Left ventricle myocardium superior (tissue), 1 donor: Measurements from ENCODE around the gene TRPT1. TPM values are rescaled to one million over a fixed set of nuclear protein-coding genes. Genes with fewer than 3 reads are reported as not detected.

Experiments
- ATAC-seq: fragments of 200-7000 bp; cut with Tn5 transposase; one replicate; pipeline ENCODE4 v1.9.1; 2020; ENCODE audit warnings: mild to moderate bottlenecking, moderate library complexity
- DNase-seq: peaks from one replicate; pipeline ENCODE4 v3.0.0-alpha.2; 2020
- intact Hi-C: fragments of 100-400 bp; cut with micrococcal nuclease; formaldehyde crosslinking; loops from one replicate; pipeline ENCODE4 v1.11.0; 2022
- total RNA-seq: library from RNA; stranded (reverse); fragmentation: NEBNext Ultra II Directional; extraction: Animal tissue kit (Norgen Biotek cat#: 25700); gene quantifications from one replicate; pipeline ENCODE4 v1.2.1, GENCODE V29; 2021
- donor health status: DM: no; HTN: yes; CAD: no; lungs with severe emphysema.

Gene TRPT1
- total RNA-seq, 1 donor from 2014 or later = 84.9 TPM

DNA sequence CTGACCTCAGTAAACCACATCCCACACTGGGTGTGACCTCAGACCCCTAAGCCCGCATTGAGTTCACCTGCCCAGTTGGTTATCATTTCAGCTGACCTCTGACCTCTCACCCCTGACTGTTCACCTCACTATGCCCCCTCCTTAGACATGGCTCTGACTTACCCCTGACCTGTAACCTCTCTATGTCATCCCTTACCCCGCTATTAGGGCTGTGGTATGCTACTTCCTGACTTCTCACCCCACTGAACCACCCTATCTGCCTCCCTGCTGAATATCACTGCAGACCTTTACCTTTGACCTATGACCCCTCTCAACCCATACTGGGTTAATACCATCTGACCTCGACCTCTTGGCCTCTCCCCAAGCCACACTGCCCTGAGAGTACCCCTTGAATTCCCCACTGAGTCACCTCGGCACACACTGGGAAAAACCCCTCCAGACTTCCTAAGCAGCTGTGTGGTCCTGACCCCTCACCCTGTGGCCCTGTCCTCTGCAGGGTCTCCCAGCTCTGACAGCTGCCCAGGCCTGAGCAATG lies 33.6 kb upstream of the TRPT1 start:
- intact Hi-C loops = no loop called here
- ATAC-seq (no peak), DNase-seq (no peak)

DNA sequence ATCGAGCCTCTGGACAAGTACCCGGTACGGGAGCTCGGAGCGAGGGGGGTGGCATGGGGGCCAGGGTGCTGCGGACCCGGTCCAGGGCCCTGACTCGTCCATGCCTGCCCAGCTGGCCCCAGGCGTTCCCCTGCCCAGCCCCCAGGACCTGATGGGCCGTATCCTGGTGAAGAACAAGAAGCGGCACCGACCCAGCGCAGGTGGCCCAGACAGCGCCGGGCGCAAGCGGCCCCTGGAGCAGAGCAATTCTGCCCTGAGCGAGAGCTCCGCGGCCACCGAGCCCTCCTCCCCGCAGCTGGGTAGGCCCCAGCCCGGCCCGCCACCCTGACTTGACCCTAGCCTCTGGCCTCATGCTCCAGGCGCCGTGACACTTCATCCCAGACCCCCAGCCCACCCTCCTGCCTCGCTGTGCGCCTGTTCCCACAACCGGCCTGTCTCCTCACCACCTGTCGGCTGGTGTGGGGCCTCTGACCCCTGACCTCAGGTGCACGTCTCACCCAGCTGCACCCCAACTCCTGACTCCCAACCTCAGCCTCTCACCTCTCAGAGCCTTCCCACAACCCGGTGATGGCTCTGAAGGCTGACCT lies 33.1 kb upstream of the TRPT1 start:
- ATAC-seq (no peak), DNase-seq (no peak)
- intact Hi-C loops = no loop called here

DNA sequence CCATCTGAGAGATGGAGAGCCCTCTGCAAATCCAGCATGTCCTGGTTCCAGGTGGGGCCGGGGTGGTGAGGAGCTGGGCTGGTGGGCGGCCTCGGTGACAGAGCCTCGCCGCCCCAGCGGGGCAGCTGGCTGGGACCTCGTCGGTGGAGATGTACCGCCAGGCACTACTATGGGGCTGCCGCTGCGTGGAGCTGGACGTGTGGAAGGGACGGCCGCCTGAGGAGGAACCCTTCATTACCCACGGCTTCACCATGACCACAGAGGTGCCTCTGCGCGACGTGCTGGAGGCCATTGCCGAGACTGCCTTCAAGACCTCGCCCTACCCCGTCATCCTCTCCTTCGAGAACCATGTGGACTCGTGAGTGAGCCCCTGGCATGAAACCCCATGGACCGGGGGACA lies 32.4 kb upstream of the TRPT1 start:
- ATAC-seq (no peak), DNase-seq (no peak)
- intact Hi-C loops = no loop called here

DNA sequence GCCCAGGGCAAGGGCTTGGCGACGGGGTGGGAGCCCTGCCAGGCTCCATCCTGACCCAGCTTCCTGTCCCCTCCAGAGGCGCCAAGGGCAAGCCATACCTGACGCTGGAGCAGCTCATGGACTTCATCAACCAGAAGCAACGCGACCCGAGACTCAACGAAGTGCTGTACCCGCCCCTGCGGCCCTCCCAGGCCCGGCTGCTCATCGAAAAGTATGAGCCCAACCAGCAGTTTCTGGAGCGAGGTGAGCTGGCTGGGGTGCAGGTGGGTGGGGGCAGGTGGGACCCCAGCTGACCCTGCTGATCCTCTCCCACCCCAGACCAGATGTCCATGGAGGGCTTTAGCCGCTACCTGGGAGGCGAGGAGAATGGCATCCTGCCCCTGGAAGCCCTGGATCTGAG lies 30.3 kb upstream of the TRPT1 start:
- intact Hi-C loops = no loop called here
- no peak for ATAC-seq
- DNase-seq = no peak

DNA sequence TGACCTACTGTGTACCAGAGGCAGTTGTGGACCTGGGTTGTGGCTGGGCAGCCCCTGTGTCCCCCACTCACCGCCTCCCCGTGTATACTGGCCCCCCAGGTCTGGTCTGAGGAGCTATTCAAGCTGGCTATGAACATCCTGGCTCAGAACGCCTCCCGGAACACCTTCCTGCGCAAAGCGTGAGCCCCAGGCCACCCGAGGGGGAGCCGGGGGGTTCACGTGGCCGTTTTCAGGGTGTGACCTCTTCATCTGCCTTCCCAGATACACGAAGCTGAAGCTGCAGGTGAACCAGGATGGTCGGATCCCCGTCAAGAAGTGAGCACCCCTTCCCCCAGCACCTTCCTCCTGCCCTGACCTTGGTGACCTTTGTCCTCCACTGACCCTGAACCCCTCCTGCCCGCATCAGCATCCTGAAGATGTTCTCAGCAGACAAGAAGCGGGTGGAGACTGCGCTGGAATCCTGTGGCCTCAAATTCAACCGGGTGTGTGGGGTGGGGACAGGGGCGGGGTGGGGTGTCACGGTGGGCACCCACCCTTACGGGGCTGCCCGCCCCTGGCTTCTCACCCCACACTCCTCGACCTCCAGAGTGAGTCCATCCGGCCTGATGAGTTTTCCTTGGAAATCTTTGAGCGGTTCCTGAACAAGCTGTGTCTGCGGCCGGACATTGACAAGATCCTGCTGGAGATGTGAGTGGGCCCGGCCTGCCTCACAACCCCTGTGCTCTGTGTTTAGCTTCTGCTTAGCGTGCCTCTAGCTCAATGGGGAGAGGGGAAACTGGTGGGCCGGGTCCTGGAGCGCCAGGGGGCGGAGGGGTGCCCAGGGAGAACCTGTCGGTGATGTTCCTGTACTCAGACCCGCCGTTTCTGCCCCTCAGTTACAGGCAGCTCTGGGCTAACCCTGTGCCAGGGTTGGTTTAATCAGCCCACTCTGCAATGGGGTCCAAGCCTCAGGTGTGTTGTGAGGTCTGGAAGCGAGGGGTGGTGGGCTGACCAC lies 29.4 kb upstream of the TRPT1 start:
- intact Hi-C loops = no loop called here
- ATAC-seq (no peak), DNase-seq (no peak)

DNA sequence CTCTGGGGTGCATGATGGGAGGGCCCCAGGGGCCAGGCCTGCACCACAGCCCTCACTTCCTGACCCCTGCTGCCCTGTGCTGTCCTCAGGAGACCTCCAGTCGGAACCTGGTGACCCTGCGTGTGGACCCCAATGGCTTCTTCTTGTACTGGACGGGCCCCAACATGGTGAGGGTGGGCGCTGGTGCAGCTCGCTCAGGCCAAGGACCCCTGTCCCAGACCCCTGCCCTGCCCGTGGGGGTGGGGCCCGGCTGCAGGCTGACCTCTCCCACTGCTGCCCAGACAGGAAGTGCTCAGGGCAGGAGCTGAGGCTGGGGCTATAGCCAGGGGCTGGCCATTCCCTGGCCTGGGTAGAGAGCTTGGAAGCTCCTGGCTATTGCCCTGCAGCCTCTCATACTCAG lies 28.3 kb upstream of the TRPT1 start:
- intact Hi-C loops = no loop called here
- DNase-seq (no peak), ATAC-seq (no peak)

DNA sequence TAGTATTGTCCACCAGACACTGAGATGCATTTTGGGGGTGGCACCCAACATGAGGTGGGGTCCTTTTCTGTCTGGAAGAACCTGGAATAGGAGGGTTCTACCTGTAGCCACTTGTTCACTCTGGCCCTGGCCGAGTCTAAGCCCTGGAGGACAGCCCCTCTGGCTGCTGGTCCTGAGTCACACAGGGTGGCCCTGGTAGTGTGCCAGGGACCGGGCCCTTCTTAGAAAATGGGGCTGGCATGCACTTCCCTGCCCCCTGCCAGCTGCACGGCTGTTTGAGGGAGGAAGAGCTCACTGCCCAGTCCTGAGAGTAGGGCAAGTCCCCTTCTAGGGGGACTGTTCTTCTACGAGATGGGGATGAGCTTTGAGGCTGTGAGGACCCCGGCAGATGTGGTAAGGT lies 27.5 kb upstream of the TRPT1 start:
- peak; percentile 25 for ATAC-seq
- intact Hi-C loops = no loop called here
- DNase-seq = peak; percentile 67

DNA sequence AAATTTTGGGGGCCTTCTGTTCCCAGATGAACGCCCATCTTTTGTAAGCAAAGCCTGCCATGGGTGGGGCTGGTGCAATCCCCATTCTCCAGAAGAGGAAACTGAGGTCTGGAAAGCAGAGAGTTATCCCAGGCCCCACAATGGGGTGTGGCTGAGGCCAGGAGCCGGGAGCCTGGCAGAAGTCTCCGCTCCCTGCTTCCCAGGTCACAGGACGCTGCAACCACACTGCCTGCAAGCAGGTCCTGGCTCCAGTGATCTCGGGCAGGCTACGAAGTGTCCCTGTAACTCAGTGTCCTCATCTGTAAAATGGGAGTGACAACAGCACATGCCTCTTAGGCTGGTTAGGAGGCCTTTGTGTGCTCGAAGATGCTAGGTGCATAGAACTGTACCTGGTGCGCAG lies 27.1 kb upstream of the TRPT1 start:
- intact Hi-C loops = no loop called here
- no peak for DNase-seq
- ATAC-seq = no peak

DNA sequence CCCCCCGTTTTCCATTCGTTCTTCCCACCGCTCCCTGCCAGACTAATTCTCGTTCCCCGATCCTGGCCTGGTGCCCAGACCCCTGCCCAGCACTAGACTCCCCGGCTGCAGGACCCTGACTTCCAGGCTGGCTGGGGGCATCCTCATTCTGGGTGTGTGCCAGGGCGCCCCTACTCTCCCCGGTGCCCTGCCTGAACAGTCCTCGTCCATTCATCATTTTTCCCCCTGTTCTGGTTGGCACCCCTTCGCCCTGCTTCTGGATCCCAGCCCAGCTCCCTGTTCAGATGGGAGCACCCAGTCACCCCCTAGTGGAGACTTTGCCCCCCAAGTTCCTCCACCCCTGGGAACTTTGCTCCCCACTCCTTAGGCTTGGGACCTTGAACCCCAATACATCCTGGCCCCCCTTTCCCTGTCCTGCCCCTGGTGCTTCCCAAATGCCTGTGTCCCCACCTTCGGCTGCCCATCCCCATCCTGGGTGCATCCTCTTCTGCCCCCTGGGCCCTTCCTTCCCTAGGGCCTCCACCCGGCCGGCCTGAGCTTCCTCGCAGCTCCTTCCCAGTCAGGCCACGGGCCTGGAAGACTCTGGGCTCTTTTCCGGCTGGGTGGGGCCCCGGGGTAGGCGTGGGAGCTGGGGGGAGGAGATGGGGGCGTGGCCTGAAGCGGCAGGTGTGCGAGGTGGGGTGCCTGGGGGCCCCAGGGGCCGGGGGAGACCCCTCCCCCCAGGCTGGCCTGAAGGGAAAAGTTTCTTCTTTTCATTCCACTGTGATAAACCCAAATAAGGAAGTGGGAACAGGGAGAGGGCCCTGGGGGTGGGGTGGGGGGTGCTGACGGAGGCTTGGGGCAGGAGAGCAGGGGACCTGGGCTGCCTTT lies 26.3 kb upstream of the TRPT1 start:
- intact Hi-C loops = no loop called here
- ATAC-seq = peak; percentile 17

DNA sequence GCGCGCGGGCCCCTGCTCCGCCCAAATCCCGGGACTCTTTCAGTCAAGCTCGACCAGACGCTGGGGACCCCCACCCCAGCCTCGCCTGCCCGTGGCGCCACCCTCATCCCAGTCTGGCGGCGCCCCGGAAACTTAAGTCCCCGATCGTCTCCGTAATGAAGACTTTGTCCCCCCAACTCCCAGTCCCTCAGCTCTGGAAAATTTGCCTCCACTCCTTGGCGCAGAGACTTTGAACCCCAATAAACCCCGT lies 25.7 kb upstream of the TRPT1 start:
- DNase-seq (no peak), ATAC-seq (no peak)
- intact Hi-C loops = no loop called here

More for the DNA sequence above, 26.3 kb upstream of the TRPT1 start:
- peak; percentile 68 for DNase-seq

DNA sequence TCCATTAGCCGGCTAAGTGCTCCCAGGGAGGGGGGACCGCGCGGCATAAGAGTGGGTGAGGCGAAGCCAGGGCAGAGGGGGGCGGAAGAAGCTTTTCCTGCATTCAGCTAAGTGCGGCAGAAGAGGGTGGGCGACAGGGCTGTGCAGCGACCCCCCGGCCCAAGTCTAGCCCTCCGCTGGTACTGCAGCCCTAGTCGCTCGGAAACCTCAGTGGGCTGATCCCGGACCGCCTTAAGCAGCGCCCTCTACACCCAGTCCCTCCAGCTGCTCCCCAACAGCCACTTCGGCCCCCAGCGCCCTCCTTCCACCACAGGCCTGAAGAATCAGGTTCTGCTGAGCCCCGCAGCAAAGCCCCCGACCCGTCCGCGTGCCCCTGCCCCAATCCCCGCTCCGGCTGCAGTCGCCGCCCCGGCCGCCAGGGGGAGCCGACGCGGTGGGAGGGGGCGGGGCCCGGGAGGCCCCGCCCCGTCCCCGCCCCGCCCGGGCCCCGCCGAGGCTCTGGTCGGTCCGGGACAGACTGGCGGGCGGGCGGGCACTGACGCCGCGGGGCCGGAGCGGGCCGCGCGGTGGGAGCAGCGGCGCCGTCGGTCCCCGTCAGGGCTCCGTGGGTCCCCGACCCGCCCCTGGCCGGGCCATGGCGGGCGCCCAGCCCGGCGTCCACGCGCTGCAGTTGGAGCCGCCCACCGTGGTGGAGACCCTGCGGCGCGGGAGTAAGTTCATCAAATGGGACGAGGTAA lies 25.2 kb upstream of the TRPT1 start, which contains the start of gene PLCB3:
Gene PLCB3 (plus strand): TSS at position 515 of the 737 bp plus-strand sequence. CDS start 120 bp downstream, at position 635.
- DNase-seq = peak; percentile 79
- intact Hi-C loops = no loop called here

DNA sequence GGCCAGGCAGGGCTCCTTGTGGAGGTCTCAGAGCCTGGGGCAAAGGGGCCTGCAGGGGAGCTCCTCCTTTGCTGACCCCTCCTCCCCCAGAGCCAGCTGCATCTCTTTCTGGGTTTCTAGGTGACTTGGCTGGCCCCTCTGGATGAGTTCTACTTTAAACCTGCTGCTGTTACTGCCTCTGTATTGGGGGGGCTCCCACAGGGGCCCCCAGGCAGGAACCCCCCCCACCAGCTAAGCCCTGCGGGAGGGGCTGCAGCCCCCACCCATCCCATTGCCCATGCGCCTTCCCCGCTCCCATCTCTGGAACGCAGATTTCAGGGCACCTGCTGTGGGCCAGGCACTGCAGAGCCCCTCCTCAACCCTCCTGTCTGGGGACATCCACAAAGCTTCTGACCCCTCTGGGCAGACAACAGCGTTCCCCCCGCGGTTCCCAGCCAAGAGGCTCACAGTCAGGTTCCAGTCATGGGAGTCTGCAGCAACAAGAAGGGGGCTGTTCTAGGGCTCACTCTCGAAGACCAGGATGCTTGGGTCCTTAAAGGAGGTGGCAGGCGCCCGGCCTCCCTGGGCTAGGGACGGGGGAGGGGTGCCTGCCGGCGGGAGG lies 24.5 kb upstream of the TRPT1 start:
- ATAC-seq = no peak
- intact Hi-C loops = no loop called here
- no peak for DNase-seq

More for the DNA sequence above, 25.2 kb upstream of the TRPT1 start, which contains the start of gene PLCB3:
- ATAC-seq = peak; percentile 60

DNA sequence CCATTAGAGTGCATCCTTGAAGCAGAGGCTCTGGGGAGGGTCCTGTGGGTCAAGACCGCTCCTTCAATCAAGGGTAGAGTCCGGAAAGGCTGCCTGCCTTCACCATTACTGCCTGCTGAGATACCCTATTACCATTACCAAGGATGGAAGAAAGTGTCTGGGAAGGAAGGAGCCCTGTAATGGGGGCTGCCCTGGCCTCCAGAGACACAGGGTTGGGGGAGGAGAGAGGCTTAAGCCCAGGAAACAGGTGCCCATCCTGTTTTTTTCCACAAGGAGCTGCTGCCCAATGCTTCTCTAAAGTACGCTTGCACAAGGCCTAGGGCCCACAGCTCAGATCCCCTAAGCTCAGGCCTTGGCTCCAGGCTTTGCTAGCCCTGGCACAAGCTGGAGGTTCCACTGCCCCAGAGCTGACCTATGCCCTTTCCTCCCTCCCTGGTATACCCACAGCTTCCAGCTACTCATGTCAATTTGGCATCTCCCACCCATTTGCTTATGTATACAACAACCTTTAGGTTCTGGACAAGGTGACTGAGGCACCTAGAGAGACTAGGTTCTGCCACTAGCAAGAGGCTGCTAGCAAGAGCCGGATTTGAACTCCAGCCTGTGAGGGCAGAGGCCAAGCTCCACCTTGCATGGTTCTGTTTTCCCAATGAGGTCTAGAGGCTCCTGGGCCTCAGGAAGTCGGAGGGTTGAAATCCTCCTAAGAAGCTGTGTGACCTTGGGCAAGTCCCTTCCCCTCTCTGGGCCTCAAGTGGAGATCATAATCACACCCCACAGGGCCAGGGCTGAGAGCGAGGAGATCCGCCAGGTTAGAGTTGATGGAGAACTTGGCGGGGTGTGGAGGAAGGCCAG lies 23.8 kb upstream of the TRPT1 start:
- no peak for ATAC-seq
- DNase-seq = no peak
- intact Hi-C loops = no loop called here

DNA sequence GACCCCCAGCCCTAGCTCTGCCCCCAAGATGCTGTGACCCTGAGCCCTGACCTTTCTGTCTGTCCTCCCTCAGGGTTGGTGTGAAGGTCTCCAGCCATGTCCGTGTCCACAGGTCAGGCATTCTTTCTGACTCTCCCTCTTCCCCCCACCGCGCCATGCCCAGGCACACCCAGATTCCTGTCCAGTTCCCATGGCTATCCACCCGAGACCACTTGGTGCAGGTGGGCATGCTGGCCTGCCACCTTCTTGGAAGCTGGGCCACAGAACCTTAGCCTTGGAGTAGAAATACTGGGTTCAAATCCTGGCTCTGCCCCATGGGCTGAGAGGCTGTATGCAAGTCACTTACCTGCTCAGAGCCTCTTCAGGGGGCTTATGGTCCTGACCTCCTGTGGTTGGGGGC lies 23.1 kb upstream of the TRPT1 start:
- ATAC-seq (no peak), DNase-seq (no peak)
- intact Hi-C loops = no loop called here

DNA sequence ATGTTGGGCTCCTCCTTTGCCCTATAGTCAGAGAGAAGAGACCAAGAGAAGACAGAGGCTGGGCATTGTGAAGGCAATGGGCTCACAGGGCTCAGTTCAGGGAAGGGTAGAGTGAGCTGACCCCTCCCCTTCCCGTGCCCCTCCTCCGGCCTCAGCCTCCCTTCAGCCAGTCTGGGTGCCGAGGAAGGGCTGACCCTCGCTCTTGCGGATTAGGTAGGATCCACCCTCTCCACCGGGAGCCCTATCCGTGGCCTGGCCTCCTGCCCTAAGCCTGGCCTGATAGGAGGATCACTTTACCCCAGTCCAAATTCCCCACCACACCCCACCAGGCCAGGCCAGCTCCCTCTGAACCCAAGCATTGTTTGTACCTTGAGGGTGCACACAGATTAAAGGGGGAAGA lies 22.6 kb upstream of the TRPT1 start:
- DNase-seq = no peak

DNA sequence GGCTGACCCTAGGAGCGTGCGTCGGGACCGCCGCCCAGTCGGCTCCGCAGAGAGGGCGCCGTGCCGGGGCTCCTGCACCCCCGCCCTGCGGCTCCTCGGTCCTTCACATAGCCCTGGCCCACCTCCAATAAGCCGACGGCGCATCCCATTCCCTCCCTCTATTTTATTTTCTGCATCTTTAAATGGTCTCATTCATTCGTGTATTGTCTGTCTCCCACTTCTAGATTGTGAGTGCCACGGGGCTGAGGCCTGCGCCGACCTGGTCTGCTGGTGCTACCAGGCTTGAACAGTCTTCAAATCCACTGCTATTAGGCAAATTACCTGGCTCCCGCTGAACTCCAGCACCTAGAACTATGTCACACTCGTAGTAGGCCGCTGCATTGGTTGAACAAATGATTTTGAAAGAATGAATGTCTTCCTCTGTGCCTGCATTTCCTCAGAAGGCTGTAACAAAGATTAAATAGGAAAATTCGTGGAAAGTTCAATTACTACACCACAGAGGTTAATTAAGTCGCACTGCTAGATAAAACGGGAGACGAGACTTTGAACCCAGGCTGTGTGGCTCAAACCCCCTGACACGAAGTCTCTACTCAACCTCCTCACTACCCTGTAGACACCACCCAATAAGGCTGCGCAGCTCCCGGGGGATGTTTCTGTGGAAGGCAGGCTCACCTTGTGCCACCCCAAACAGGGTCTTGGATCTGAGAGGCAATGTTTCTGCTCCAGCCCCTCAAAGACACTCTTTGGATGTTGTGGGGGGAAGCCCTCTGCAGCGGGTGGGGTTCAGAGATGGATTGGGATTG lies 21.9 kb upstream of the TRPT1 start:
- intact Hi-C loops = no loop called here
- DNase-seq (no peak), ATAC-seq (peak; percentile 3)

More for the DNA sequence above, 22.6 kb upstream of the TRPT1 start:
- intact Hi-C loops = no loop called here
- no peak for ATAC-seq
